Inferior parietal cortex (tissue), 1 donor: Measurements from ENCODE around the gene PARP12.

ENCODE experiments used
- DNase-seq: peaks from one replicate; pipeline ENCODE4 v3.0.0-alpha.2; 2016; ENCODE audit errors: extremely low spot score

Gene PARP12

GRCh38 chr7:139991911-139992310 lies 70.8 kb downstream of the PARP12 start:
- DNase-seq, result no peak

GRCh38 chr7:139991269-139991666 lies 71.5 kb downstream of the PARP12 start:
- DNase-seq, result no peak

- no peak for DNase-seq
Observed at GRCh38 chr7:139990571-139991268, 72.0 kb downstream of the PARP12 start.

DNA sequence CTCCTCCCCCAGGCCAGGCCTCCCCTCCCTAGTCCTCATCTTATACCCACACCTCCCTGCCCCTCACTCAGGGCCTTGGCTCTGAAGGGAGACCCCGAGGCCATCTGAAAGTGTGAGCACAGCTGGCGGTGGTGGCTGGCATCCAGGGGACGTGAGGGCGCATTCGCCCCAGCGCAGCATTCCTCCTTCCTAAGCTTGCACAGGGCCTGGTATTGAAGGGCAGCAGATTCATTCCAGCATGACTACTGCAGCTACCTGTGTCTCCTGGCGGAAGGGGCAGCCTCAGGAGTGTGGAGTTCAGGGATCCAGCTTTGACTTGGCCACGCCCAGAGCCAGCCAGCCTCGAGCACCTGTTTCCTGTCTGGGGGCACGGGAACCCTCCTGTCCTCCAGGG lies 72.6 kb downstream of the PARP12 start:
- DNase-seq, result no peak

GRCh38 chr7:139989366-139990141 lies 73.2 kb downstream of the PARP12 start:
- DNase-seq, result no peak

GRCh38 chr7:139987691-139988516 lies 74.8 kb downstream of the PARP12 start:
- DNase-seq, result no peak

GRCh38 chr7:139985811-139986210 lies 76.9 kb downstream of the PARP12 start:
- DNase-seq, result no peak

GRCh38 chr7:139984642-139985539 lies 77.9 kb downstream of the PARP12 start:
- DNase-seq, result no peak

GRCh38 chr7:139982927-139983920 lies 79.5 kb downstream of the PARP12 start:
- DNase-seq, result no peak

DNA sequence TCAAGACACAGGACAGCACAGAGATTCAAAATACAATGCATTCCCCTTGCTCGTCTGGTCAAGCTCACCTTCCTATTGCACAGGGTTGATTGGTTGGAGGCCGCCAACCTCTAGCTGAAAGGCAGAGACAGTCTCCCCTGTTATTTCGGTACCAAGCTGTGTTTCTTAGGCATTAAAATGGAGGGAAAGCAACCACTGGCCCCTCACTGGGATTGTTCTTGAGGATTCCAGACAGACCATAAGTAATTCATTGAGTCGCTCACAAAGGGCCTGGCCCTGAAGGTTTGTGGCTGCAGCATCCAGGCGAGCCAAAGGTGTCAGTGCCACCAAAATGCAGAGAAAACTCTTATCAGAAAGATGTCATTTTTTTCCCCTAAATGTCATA lies 81.2 kb downstream of the PARP12 start:
- no peak for DNase-seq

GRCh38 chr7:139976838-139977656 lies 85.7 kb downstream of the PARP12 start:
- no peak for DNase-seq

GRCh38 chr7:139976055-139976837 lies 86.5 kb downstream of the PARP12 start:
- no peak for DNase-seq

GRCh38 chr7:139974179-139974811 lies 88.5 kb downstream of the PARP12 start:
- DNase-seq, result no peak
